ENCODE results near the gene ATOSB. TPM values are rescaled to one million over a fixed set of nuclear protein-coding genes. Genes with fewer than 3 reads are reported as not detected.

Gene ATOSB
- total and polyA plus RNA-seq, 10 donors: 8.7 to 45.0 (median 33.5) TPM

DNA sequence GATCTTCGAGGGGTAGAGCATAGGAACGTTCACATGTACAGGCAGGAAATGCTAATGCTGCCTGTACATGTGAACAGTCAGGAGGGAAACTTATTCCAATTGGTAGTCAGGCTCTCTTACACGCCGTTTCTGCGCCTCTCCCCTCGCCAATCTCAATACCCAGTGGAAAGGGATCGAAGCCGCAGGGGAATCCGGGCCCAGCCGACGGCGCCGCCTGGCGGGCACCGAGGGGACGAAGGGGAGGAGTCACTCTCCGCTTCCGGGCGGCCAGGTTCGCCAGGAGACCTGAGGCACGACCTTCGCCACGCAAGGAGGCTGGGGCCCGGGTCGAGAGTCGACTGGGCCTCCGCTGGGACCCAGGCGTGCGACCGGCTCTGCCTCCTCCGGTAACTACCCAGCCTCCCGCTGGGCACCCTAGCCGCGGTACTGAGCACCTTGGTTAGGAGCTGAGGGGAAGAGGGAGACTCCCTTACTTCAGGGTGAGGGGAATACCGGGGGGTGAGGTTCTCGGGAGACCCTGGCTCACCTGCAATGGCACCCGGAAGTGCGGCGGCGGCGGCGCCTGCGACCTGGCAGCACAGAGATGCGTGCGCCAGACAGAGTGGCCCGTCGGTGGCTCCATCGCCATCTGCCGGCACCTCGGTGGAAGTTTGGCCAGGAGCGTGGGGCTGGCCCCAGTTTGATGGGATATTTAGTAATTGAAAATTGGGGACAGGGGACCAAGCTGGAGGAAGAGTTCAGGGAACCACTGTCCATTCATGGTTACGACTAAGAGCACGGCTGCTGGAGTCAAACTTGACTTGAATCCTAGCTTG, 19.4 kb downstream of the ATOSB start, which contains the start of gene PIGO:
PIGO (minus strand) TSS at position 557 of the 815 bp plus-strand sequence. CDS start 1,026 bp downstream, outside the sequence.
- peak; percentile 88 to 93 (median 90) for TF ChIP-seq POLR2AphosphoS5 (IDR thresholded peaks at IDR 0.05)
- TF ChIP-seq CTCF (IDR thresholded peaks at IDR 0.05 in 8 of 11, conservative IDR thresholded peaks at IDR 0.05 in 3 of 11): peak; percentile 76 to 92 (median 83)
- TF ChIP-seq POLR2A (IDR thresholded peaks at IDR 0.05): peak in 1 of 3 donors; percentile 58
- Histone ChIP-seq H3K27me3 (replicated peaks in 1 of 7) (no peaks in the 10 kb centered on the region), H3K4me3 (peak within 1 kb of the TSS; percentile 60 to 91 (median 74)), H3K9me3 (no peaks in the 10 kb centered on the region), H3K36me3 (peaks cover 0 to 56% (median 44%) of the 10 kb centered on the region in 6 donors), H3K27ac (peak within 1 kb of the TSS; percentile 97 to 99 (median 98)), H3K4me1 (peaks cover 8 to 35% (median 17%) of the 10 kb centered on the region in 6 donors)
- WGBS, 5 donors: 0 to 1% (median 0%) methylated on average over 19 to 53 of the region's 53 CpGs
- DNase-seq: peak; percentile 99
- intact Hi-C loops (cut with DNase I; ENCODE audit: low total_unique reads): loop anchor here (10.0 kb wide), 2 partner anchors 111 to 201 kb away; partner anchors contain the start of gene DNAJB5

DNA sequence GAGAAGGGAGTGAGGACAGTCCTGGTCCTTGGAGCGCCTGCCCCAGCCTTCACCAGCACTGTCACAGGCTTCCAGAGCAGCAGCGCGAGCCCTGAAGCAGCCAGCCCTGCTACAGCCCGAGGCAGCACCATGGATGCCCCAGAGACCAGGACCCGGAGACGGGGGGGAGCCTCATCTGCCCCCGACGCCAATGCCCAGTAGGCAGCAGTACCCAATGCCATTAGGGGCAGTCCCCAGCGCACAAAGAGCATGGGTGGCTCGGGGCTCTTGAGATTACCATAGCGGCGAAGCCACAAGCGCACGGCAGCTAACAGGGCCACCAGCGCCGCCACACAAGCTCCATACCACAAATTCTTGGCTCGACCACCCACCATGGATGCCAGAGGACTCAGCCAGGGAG, 24.1 kb downstream of the ATOSB start:
- Histone ChIP-seq H3K4me3 (no peak overlapping the region), H3K36me3 (peaks cover 0 to 79% (median 62%) of the 10 kb centered on the region in 6 donors), H3K9me3 (no peaks in the 10 kb centered on the region), H3K27ac (no peak overlapping the region), H3K27me3 (replicated peaks in 1 of 7) (no peaks in the 10 kb centered on the region), H3K4me1 (peaks cover 8 to 22% (median 11%) of the 10 kb centered on the region in 6 donors)
- intact Hi-C loops (cut with DNase I; ENCODE audit: low total_unique reads): loop anchor here (10.0 kb wide), 2 partner anchors 107 to 197 kb away; partner anchors contain the start of gene DNAJB5
- TF ChIP-seq CTCF (IDR thresholded peaks at IDR 0.05 in 8 of 11, conservative IDR thresholded peaks at IDR 0.05 in 3 of 11) (no peak), POLR2AphosphoS5 (IDR thresholded peaks at IDR 0.05) (peak in 1 of 3 donors; percentile 24)
- DNase-seq: no peak
- 94 to 98% (median 97%) methylated on average over 6 to 17 of the region's 17 CpGs for WGBS, 5 donors

GRCh38 chr9:35089434-35089833, 26.2 kb downstream of the ATOSB start:
- H3K27ac ChIP-seq: no peak overlapping the region
- WGBS, 5 donors: 70 to 100% (median 96%) methylated on average over 2 of the region's 2 CpGs
- intact Hi-C loops (cut with DNase I; ENCODE audit: low total_unique reads): no loop called here
- TF ChIP-seq POLR2A (IDR thresholded peaks at IDR 0.05): no peak
- no peak for TF ChIP-seq POLR2AphosphoS5 (IDR thresholded peaks at IDR 0.05)
- no peak for TF ChIP-seq CTCF (IDR thresholded peaks at IDR 0.05 in 8 of 11, conservative IDR thresholded peaks at IDR 0.05 in 3 of 11)
- peaks cover 0 to 85% (median 62%) of the 10 kb centered on the region in 6 donors for H3K36me3 ChIP-seq
- H3K4me3 ChIP-seq: no peak overlapping the region
- H3K4me1 ChIP-seq: peaks cover 0 to 5% (median 0%) of the 10 kb centered on the region in 6 donors
- no peaks in the 10 kb centered on the region for H3K27me3 ChIP-seq (replicated peaks in 1 of 7)
- H3K9me3 ChIP-seq: no peaks in the 10 kb centered on the region
- DNase-seq: no peak

DNA sequence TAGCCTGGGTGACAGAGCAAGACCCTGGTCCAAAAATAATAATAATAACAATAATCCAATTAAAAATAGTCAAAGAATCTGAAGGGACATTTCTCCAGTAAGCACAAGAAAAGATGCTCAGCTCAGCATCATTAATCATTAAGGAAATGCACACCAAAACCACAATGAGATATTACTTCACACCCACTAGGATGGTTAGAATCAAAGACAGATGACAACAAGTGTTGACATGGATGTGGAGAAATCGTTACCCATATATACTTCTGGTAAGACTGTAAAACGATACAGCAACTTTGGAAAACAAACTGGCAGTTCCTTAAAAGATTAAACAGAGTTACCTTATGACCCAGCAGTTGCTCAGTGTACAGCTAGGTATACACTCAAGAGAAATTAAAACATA, 30.6 kb downstream of the ATOSB start:
- no peak for DNase-seq
- 53 to 79% (median 58%) methylated on average over 2 of the region's 2 CpGs for WGBS, 5 donors
- H3K9me3 ChIP-seq: no peaks in the 10 kb centered on the region
- H3K4me3 ChIP-seq: no peak overlapping the region
- peaks cover 0 to 42% (median 29%) of the 10 kb centered on the region in 6 donors for H3K36me3 ChIP-seq
- H3K27ac ChIP-seq: peak overlapping the region in 1 of 8 donors; percentile 35
- intact Hi-C loops (cut with DNase I; ENCODE audit: low total_unique reads): no loop called here
- H3K27me3 ChIP-seq (replicated peaks in 1 of 7): no peaks in the 10 kb centered on the region
- H3K4me1 ChIP-seq: peaks cover 0 to 9% (median 5%) of the 10 kb centered on the region in 6 donors
- TF ChIP-seq CTCF (IDR thresholded peaks at IDR 0.05 in 8 of 11, conservative IDR thresholded peaks at IDR 0.05 in 3 of 11): no peak
